Left lung (tissue), 10 donors: Measurements from ENCODE around the gene GARNL3. TPM values are rescaled to one million over a fixed set of nuclear protein-coding genes. Genes with fewer than 3 reads are reported as not detected.

Experiments used
- ATAC-seq: fragments of 200-7000 bp; cut with Tn5 transposase; one replicate; pipeline ENCODE4 v1.9.1; 2020; ENCODE audit warnings: moderate library complexity
- DNase-seq, 4 donors: peaks; one replicate each; pipeline ENCODE4 v3.0.0-alpha.2; 2013 to 2020
- H3K27ac ChIP-seq, 2 donors: fragments of 200-600 bp; sonication (generic) in 1 of 2; one replicate each; pipeline versions ENCODE4 v1.5.0 to v1.8.0; 2020 to 2021
- H3K27me3 ChIP-seq, 2 donors: fragments of 200-600 bp; sonication (generic) in 1 of 2; one replicate each; pipeline versions ENCODE4 v1.5.0 to v1.8.0; 2020 to 2021
- H3K36me3 ChIP-seq, 2 donors: fragments of 200-600 bp; sonication (generic) in 1 of 2; one replicate each; pipeline versions ENCODE4 v1.5.0 to v1.8.0; 2020 to 2021
- H3K4me1 ChIP-seq, 2 donors: fragments of 200-600 bp; one replicate each; pipeline ENCODE4 v1.8.0; 2021
- H3K4me3 ChIP-seq, 2 donors: fragments of 200-600 bp; sonication (generic) in 1 of 2; one replicate each; pipeline versions ENCODE4 v1.5.0 to v1.8.0; 2020 to 2021; ENCODE audit warnings: mild to moderate bottlenecking in 1 of 2
- H3K9me3 ChIP-seq, 2 donors: fragments of 200-600 bp; sonication (generic) in 1 of 2; one replicate each; pipeline versions ENCODE4 v1.5.0 to v1.8.0; 2020 to 2021
- CTCF ChIP-seq, 2 donors: fragments of 200-600 bp; sonication (generic) in 1 of 2; IDR thresholded peaks; one replicate each; pipeline versions ENCODE4 v1.5.0 to v1.8.0; 2021; ENCODE audit warnings: antibody characterized with exemption in 2 of 2
- intact Hi-C, 2 donors: fragments of 100-400 bp; cut with DNase I; formaldehyde crosslinking; loops; one replicate each; pipeline versions ENCODE4 v1.11.2 to v1.14.2; 2022
- polyA plus RNA-seq, 6 donors: library from polyadenylated mRNA; unstranded; fragments of 120-200 nt; gene quantifications; one replicate each; pipeline ENCODE4 v1.2.1, GENCODE V29; 2013; ENCODE audit not compliant: insufficient read length in 6 of 6
- total RNA-seq, 2 donors: library from RNA; stranded (reverse); fragmentation: NEBNext Ultra II Directional; extraction: Animal tissue kit (Norgen Biotek cat#: 25700); gene quantifications; one replicate each; pipeline ENCODE4 v1.2.1, GENCODE V29; 2021
- donor health status: DM: no; HTN: yes; CAD: no.
- donor health status: DM: no; HTN: no; CAD: no.

The GARNL3 gene
- total and polyA plus RNA-seq, 8 donors = 7.4 to 40.4 (median 37.7) TPM

GRCh38 chr9:127281891-127282290 lies 17.3 kb downstream of the GARNL3 start:
- H3K9me3 ChIP-seq = no peaks in the 10 kb centered on the region
- no peaks in the 10 kb centered on the region for H3K27me3 ChIP-seq
- no peak overlapping the region for H3K4me3 ChIP-seq
- no peak for ATAC-seq
- intact Hi-C loops = no loop called here
- no peak for TF ChIP-seq CTCF (IDR thresholded peaks at IDR 0.05)
- peaks cover 0 to 10% of the 10 kb centered on the region in 2 donors for H3K4me1 ChIP-seq
- no peak overlapping the region for H3K27ac ChIP-seq
- no peak for DNase-seq
- no peaks in the 10 kb centered on the region for H3K36me3 ChIP-seq

DNA sequence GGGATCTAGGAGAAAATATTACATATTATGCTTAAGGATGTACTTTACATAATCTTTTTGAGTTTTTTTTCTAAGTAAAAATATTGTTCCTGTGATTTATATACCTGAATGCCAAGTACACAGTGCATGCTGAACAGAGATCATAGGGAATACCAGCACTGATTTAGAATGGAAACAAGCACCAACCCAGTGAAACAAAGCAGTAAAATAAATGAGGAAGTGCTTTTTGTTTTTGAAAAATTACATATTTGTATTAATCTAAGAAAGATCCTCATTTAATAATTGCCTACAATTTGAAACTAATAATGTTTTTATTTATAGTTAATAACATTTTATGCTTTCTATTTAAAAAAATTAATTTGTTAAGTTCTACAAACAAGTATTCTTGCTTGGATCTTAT lies 18.0 kb downstream of the GARNL3 start:
- DNase-seq (no peak), ATAC-seq (no peak)
- no peaks in the 10 kb centered on the region for H3K36me3 ChIP-seq
- H3K27me3 ChIP-seq = no peaks in the 10 kb centered on the region
- TF ChIP-seq CTCF (IDR thresholded peaks at IDR 0.05) = no peak
- H3K9me3 ChIP-seq = no peaks in the 10 kb centered on the region
- H3K4me1 ChIP-seq = peaks cover 0 to 3% of the 10 kb centered on the region in 2 donors
- intact Hi-C loops = no loop called here
- no peak overlapping the region for H3K4me3 ChIP-seq
- H3K27ac ChIP-seq = no peak overlapping the region

GRCh38 chr9:127283135-127283534 lies 18.6 kb downstream of the GARNL3 start:
- Histone ChIP-seq H3K4me3 (no peak overlapping the region), H3K27me3 (no peaks in the 10 kb centered on the region), H3K4me1 (no peaks in the 10 kb centered on the region), H3K27ac (no peak overlapping the region), H3K9me3 (no peaks in the 10 kb centered on the region), H3K36me3 (no peaks in the 10 kb centered on the region)
- ATAC-seq (no peak), DNase-seq (no peak)
- no peak for TF ChIP-seq CTCF (IDR thresholded peaks at IDR 0.05)
- intact Hi-C loops = no loop called here

GRCh38 chr9:127283917-127284497 lies 19.4 kb downstream of the GARNL3 start:
- ATAC-seq (peak; percentile 52), DNase-seq (no peak)
- no peaks in the 10 kb centered on the region for H3K36me3 ChIP-seq
- H3K9me3 ChIP-seq = no peaks in the 10 kb centered on the region
- no peaks in the 10 kb centered on the region for H3K27me3 ChIP-seq
- H3K4me3 ChIP-seq = no peak overlapping the region
- H3K27ac ChIP-seq = no peak overlapping the region
- no peak for TF ChIP-seq CTCF (IDR thresholded peaks at IDR 0.05)
- intact Hi-C loops = no loop called here
- H3K4me1 ChIP-seq = no peaks in the 10 kb centered on the region

DNA sequence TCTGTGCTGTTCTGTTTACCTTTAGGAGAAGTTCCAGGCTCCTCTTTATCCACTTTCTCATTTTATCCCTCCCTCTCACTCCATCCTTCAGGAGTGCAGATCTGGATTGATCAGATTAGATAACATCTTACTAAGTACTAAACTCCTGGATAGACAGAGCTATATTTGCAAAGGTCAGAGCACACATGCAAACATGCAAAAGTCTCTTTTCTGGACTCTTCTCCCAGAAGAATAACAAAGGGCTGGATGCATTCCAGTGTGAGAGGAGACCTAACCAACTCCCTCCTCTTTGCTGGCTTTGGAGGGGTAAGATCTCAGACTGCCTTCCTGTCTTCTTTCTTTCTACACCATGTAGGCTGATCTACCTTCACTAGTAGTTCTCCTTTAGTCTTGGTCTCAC lies 21.4 kb downstream of the GARNL3 start:
- ATAC-seq (no peak), DNase-seq (no peak)
- Histone ChIP-seq H3K4me1 (no peaks in the 10 kb centered on the region), H3K36me3 (peaks cover 0 to 5% of the 10 kb centered on the region in 2 donors), H3K27me3 (no peaks in the 10 kb centered on the region), H3K4me3 (no peak overlapping the region), H3K9me3 (no peaks in the 10 kb centered on the region), H3K27ac (no peak overlapping the region)
- TF ChIP-seq CTCF (IDR thresholded peaks at IDR 0.05) = no peak
- intact Hi-C loops = no loop called here
